Measurements from ENCODE around the gene ZNF438. TPM values are rescaled to one million over a fixed set of nuclear protein-coding genes. Genes with fewer than 3 reads are reported as not detected.

ZNF438 gene
- total and polyA plus RNA-seq, 2 of the 13 experiments (the other 11 are each of a cell fraction or from before 2014, with no cell fraction given): 0.75 to 0.83 TPM

DNA sequence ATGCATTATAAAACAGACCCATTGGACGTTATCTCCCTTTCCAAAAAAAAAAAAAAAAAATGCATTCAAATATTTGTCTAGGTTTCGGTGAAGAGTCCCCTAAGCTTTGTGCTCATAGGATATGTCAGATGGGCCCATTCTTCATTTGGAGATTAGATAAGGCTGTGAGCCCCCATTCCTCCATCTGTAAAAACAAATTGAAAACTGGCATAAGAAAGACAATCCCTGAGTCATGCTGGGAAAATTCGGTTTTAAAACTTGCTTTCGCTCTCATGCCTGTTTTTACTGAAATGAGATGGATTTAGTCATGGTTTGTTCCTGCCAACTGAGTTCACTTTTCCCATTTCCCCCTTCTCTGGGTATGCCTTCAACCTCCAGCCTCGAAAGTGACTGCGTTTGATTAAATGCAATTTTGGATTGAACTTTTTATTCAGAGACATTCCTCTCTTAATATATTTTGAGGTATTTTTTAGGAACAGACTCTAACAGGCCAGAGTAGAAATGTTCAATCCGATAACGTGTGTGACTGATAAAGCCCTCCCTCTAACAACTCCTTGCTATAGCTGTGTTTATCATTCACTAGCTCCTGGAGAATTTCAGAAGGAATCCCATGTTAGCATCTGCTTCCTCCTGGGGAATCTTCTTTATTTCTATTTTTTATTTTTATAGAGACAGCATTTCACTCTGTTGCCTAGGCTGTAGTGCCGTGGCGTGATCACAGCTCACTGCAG is 211.2 kb downstream of the ZNF438 start:
- no peak overlapping the region for H3K4me2 ChIP-seq (ENCODE audit: low read depth, low read length)
- POLR2A ChIA-PET: no interaction called here
- H3K4me3 ChIP-seq (replicated peaks in 1 of 3; ENCODE audit: insufficient read depth in 1 of 3, low read depth in 2 of 3, low read length in 3 of 3): no peak overlapping the region
- H3K36me3 ChIP-seq (replicated peaks in 1 of 2; ENCODE audit: control insufficient read depth in 1 of 2, insufficient read depth in 2 of 2, low read length in 2 of 2): no peaks in the 10 kb centered on the region
- H3K4me1 ChIP-seq (ENCODE audit: insufficient read depth, low read length): no peaks in the 10 kb centered on the region; the same call in 1 of the 2 replicates
- no peaks in the 10 kb centered on the region for H4K20me1 ChIP-seq (ENCODE audit: insufficient read depth, low read length)
- no peak overlapping the region for H3K9ac ChIP-seq (ENCODE audit: insufficient read depth, low read depth, low read length)
- no TSS peak for BruUV-seq (replicated peaks)
- ATAC-seq: no peak
- H3K79me2 ChIP-seq (ENCODE audit: insufficient read depth, low read length): no peaks in the 10 kb centered on the region
- FAIRE-seq: no peak
- no peak for TF ChIP-seq NR2F2 (IDR thresholded peaks at IDR 0.05; ENCODE audit: borderline replicate concordance, low read depth)
- TF ChIP-seq, protein P1, sequence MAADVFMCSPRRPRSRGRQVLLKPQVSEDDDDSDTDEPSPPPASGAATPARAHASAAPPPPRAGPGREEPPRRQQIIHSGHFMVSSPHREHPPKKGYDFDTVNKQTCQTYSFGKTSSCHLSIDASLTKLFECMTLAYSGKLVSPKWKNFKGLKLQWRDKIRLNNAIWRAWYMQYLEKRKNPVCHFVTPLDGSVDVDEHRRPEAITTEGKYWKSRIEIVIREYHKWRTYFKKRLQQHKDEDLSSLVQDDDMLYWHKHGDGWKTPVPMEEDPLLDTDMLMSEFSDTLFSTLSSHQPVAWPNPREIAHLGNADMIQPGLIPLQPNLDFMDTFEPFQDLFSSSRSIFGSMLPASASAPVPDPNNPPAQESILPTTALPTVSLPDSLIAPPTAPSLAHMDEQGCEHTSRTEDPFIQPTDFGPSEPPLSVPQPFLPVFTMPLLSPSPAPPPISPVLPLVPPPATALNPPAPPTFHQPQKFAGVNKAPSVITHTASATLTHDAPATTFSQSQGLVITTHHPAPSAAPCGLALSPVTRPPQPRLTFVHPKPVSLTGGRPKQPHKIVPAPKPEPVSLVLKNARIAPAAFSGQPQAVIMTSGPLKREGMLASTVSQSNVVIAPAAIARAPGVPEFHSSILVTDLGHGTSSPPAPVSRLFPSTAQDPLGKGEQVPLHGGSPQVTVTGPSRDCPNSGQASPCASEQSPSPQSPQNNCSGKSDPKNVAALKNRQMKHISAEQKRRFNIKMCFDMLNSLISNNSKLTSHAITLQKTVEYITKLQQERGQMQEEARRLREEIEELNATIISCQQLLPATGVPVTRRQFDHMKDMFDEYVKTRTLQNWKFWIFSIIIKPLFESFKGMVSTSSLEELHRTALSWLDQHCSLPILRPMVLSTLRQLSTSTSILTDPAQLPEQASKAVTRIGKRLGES (CRISPR knock-in tag; IDR thresholded peaks at IDR 0.05; ENCODE audit: borderline replicate concordance): no peak
- no peak for TF ChIP-seq SP5 (CRISPR knock-in tag; IDR thresholded peaks at IDR 0.05; ENCODE audit: borderline replicate concordance, low read depth)
- CTCF ChIA-PET (ENCODE audit: low intra/inter-chr PET ratio, low total read pairs): no interaction called here
- in situ Hi-C loops (cut with HindIII; ENCODE audit: extremely low pct_ligation_motif_present, low pct_unique_long_range_greater_than_20kb) (no loop called here), intact Hi-C loops (cut with micrococcal nuclease; ENCODE audit: unreplicated experiment) (no loop called here)
- no peak overlapping the region for H2AFZ ChIP-seq (ENCODE audit: low read length)
- peaks cover 1 to 8% of the 10 kb centered on the region in 2 experiments; a peak in 3 of 5 replicates for H3K27me3 ChIP-seq (ENCODE audit: control insufficient read depth in 1 of 2, insufficient read depth in 2 of 2, low read length in 2 of 2)
- WGBS (ENCODE audit: low lambda C conversion rate): 40% methylated on average over 10 of the region's 10 CpGs
- no peak overlapping the region for H3K27ac ChIP-seq (ENCODE audit: extremely low read length, insufficient read depth, low read length)
- no peak for DNase-seq (ENCODE audit: low spot score)
- no peaks in the 10 kb centered on the region for H3K9me3 ChIP-seq (ENCODE audit: low read length)

Data from HepG2 (cell line).